SK-N-SH treated with all-trans-retinoic acid at 6 μM for 48 hours (cell line): ENCODE measurements around the gene HTR1B.

ENCODE experiments used
- ISL1 ChIP-seq: fragments of 250-450 bp; sonication (Bioruptor Pico); IDR thresholded peaks from 2 replicates; pipeline ENCODE4 v2.1.2; 2022; ENCODE audit warnings: mild to moderate bottlenecking, moderate library complexity
- RARB ChIP-seq: fragments of 250-450 bp; sonication (Bioruptor Pico); IDR thresholded peaks from 2 replicates; pipeline ENCODE4 v1.8.0; 2021; ENCODE audit warnings: mild to moderate bottlenecking, moderate library complexity
- SNAI2 ChIP-seq: fragments of 250-450 bp; sonication (Bioruptor Pico); IDR thresholded peaks from 2 replicates; pipeline ENCODE4 v1.5.0; 2020; ENCODE audit warnings: mild to moderate bottlenecking, moderate library complexity
- ZNF70 ChIP-seq: fragments of 450-650 bp; formaldehyde crosslinking; IDR thresholded peaks from 2 replicates; pipeline ENCODE4 v1.5.0; 2020; ENCODE audit warnings: mild to moderate bottlenecking, moderate library complexity

GRCh38 chr6:77425216-77425615 is 38.1 kb downstream of the HTR1B start:
- TF ChIP-seq RARB (CRISPR knock-in tag) (no peak), SNAI2 (CRISPR knock-in tag) (no peak), ZNF70 (CRISPR knock-in tag) (no peak), ISL1 (CRISPR knock-in tag) (no peak)
